Left lobe of liver (tissue), 2 donors: Measurements from ENCODE around the gene SOX8. TPM values are rescaled to one million over a fixed set of nuclear protein-coding genes. Genes with fewer than 3 reads are reported as not detected.
"Not testable (repeated sequence)": the region's sequence is repeated elsewhere in the genome, so short reads cannot be mapped to it uniquely, and the experiment has no call there.

Experiments
- ATAC-seq: fragments of 200-7000 bp; cut with Tn5 transposase; one replicate; pipeline ENCODE4 v1.9.1; 2020; ENCODE audit warnings: mild to moderate bottlenecking, moderate library complexity
- DNase-seq: peaks from one replicate; pipeline ENCODE4 v3.0.0-alpha.2; 2020; ENCODE audit warnings: low spot score
- total RNA-seq: library from RNA; stranded (reverse); gene quantifications from one replicate; pipeline ENCODE4 v1.2.1, GENCODE V29; 2021
- donor health status: DM: no; HTN: no; CAD: no; lungs with moderate emphysema.
- donor health status: DM: no; HTN: yes; CAD: no.

Gene SOX8
- not detected for total RNA-seq

DNA sequence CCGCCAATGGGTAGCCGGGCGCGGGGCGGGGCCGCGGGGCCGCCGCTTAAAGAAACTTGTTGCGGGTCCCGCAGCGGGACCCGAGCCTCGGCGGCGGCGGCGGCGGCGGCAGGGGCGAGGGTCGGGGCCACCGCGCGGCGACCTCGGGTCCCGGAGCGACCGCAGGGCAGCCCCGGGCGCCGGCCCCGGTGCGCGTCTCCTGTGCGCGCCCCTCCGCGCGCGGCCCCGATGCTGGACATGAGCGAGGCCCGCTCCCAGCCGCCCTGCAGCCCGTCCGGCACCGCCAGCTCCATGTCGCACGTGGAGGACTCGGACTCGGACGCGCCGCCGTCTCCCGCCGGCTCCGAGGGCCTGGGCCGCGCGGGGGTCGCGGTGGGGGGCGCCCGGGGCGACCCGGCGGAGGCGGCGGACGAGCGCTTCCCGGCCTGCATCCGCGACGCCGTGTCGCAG, at the start of gene SOX8:
Gene SOX8 (plus strand): TSS at position 76 of the 450 bp plus-strand sequence. CDS start 153 bp downstream, at position 229.
- DNase-seq = no peak
- ATAC-seq = no peak

DNA sequence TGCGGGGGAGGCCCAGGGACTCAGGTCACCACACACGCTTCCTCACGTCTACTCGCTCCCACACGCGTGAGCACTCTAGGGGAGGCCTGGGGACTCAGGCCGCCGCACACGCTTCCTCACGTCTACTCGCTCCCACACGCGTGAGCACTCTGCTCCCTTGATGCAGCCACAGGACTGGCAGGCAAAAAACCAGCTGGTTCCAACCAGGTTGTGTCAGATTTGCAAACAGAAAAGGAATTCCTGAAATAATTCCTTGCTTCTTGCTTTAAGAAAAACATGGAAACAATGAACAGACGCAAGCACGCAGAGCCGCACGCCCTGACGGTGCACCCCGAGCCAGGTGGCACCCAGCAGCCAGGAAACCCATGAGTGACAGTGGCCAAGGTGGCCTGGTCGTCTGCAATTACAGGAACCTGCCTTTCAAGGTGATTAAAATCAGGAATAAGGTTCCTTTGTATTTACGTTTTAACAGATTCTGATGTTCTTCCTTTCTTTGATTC, 48.7 kb upstream of the SOX8 start:
- ATAC-seq (no peak), DNase-seq (no peak)

DNA sequence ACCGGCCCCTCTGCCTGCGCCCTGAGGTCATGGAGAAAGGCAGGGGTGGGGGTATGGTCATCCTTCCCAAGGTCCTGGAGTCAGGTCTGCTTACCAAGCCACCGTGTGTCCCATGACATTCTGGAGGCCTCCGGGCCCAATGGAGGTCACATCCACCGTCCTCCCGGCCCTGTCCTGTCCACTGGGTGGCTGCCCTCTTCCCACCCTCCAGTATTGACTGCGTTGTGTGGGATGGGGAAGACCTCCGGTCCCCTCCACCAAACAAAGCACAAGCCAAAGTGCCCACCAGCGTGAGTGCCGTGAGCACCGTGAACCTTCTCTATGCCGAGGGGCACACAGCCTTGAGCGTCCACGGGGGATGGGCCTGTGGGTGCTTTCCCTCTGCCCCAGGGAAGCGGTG, 48.0 kb upstream of the SOX8 start:
- ATAC-seq (no peak), DNase-seq (no peak)

DNA sequence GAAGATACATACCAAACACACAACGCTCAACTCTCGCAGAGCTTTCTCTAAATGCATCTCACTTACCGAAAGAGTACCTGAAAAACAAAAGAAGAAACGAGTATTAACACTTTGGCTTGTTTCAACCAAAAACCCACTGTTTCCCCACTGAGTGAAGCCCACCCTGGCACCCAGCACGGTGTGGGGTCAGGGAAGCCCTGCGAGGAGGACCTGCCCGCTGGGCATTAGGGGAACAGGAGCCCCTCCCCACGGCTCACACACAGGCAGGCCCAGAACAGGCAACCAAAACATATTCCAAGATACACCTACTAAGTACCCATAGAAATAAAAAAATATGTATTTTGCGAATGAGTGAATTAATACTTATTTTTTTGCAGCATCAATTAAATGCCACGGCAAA, 47.4 kb upstream of the SOX8 start:
- DNase-seq (no peak), ATAC-seq (no peak)

DNA sequence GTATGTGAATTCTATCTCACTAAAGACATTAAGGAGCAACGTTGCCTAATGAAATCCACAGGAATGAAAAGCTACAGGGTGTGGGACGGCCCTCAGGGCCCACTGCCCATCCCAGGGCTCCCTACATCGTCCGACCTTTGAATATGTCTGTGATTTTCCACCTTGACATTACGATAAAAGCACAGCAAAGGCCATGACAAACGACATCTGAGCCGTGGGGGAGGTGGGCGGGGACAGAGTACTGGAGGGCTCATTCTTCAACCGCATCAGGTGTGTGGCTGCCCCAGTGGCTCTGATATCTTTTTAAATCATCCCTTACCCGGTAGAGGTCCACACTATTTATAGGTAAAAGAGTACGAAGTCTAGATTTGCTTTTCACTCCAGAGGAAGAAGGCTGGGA, 45.9 kb upstream of the SOX8 start:
- DNase-seq = no peak
- ATAC-seq = no peak

DNA sequence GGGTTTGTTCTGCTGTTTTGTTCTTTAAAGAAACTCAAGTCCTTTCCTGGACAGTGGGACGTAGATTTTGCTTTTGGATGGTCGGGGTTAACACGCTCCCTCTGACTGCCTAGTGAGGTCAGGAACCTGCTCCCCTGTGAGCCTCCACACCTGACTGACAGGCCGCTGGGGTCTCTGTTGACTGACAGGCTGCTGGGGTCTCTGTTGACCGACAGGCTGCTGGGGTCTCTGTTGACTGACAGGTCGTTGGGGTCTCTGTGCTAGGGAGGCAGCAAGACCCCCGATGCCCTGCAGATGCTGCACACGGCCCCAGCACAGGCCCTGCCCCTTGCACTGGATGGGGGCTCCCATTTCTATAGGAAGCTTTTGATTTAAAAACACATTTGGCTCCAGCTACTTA, 44.3 kb upstream of the SOX8 start:
- DNase-seq (no peak), ATAC-seq (no peak)

DNA sequence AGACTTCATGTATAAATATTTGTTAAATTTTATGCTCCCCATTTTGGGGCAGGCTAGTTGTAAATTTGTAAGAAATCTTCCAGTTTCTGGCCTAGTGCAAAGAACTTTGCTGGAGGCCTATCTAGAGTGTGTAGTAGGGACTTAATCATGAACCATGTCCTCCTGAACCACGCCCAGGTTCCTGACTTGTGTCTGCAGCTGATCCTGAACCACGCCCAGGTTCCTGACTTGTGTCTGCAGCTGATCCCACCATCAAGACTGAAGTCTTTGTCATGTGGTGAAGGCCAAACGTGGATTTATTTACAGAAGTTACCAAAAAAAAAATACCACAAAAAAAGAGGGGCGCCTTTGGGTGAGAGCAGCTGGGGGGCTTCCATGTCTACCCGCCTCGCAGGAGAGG, 43.8 kb upstream of the SOX8 start:
- ATAC-seq = no peak
- no peak for DNase-seq

DNA sequence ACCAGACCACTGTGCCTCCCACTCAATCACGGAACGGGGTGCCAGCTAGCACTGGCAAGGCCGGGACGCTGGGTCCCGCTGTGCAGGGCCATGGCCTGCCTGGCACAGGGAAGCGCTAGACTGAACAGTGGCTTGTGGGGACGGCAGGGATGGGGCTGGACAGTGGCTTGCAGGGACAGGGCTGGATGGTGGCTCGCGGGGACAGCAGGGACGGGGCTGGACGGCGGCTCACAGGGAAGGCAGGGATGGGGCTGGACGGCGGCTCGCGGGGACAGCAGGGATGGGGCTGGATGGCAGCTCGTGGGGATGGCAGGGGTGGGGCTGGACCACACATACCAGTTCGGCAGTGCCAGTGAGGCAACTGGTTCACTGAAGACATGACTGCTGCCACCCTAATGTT, 43.4 kb upstream of the SOX8 start:
- ATAC-seq (no peak), DNase-seq (no peak)

DNA sequence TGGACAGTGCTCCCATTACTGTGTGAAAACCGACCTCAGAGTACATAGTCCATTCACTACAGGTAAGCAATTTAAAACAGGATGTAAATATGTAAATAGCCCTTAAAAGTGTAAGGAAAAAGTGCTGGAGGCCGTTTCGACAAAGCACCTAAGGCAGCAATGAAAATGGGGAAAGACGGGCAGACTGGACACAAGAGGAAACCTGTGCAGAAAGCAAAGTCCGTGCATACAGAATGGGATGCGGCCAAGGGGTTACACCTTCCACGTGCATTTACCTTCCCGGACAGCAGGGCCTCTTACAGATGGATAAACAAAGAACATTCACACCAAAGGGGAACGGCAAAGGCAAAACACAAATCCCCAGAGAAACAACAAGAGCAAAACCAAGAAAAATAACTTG, 42.8 kb upstream of the SOX8 start:
- DNase-seq (no peak), ATAC-seq (no peak)

DNA sequence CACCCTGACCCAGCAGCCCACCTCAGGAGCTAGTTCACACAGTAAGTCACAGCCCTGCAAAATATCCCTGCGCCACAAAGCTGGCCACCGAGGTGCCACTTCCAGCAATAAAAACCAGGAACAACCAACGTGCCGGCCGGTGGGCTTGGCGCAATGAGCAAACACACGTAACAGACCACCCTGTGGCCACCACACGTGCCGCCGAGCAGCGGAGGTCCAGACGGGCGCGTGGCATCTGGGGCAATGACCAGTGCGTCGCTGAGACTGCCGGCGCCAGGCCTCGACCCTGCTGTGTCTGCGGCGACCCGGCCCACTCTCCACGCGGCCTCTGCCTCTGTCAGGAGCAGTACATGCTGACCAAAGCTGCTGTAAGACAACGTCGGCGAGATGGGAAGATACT, 42.3 kb upstream of the SOX8 start:
- DNase-seq (no peak), ATAC-seq (no peak)

DNA sequence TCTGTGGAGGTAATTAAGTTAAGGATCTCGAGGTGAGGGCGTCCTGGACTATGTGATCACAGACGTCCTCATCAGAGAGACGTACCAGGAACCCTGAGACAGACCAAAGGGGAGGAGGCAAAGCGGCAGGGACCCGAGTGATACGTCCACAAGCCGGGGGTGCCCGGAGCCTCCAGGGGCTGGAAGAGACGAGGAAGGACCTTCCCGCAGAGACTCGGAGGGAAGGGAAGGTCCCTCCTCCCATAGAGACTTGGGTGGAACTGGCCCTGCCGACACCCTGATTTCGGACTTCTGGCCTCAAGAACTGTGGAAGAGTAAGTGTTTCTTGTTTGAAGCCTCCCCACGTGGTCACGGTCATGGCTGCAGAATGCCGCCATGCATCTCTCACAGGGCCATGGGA, 41.6 kb upstream of the SOX8 start:
- DNase-seq = no peak
- ATAC-seq = no peak

DNA sequence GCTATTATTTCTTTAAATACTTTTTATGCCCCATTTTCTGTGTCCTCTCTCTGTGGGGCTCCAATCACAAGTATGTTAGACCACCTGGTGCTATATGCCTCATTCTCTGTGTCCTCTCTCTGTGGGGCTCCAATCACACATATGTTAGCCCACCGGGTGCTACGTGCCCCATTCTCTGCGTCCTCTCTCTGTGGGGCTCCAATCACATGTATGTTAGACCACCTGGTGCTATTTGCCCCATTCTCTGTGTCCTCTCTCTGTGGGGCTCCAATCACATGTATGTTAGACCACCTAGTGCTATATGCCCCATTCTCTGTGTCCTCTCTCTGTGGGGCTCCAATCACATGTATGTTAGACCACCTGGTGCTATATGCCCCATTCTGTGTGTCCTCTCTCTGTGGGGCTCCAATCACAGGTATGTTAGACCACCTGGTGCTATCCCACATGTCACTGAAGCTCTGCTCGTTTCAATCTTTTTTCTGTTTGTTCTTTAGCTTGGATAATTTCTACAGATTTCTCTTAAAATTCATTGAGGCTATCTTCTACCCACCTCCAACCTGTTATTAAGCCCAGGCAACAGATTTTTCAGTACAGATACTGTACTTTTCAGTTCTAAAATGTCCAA, 39.0 kb upstream of the SOX8 start:
- no peak for DNase-seq
- no peak for ATAC-seq

DNA sequence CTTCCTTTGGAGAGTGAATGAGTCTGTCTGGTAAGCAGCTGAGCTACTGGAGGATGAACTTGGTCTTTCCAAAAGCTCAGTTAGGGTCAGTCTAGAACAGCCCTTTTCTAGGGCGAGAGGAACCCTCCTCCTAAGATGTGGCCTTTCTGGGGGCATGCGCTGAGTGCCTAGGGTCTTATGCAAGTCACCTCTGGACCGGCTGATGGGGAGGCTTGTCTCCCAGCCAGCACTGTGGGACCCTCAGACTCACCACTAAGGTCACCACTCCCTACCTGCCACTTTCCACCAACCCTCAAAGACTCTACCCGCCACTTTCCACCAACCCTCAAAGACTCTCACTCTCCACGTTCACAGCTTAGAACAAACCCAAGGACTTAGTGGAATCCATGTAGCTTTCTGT, 37.6 kb upstream of the SOX8 start:
- ATAC-seq = no peak
- DNase-seq = no peak

DNA sequence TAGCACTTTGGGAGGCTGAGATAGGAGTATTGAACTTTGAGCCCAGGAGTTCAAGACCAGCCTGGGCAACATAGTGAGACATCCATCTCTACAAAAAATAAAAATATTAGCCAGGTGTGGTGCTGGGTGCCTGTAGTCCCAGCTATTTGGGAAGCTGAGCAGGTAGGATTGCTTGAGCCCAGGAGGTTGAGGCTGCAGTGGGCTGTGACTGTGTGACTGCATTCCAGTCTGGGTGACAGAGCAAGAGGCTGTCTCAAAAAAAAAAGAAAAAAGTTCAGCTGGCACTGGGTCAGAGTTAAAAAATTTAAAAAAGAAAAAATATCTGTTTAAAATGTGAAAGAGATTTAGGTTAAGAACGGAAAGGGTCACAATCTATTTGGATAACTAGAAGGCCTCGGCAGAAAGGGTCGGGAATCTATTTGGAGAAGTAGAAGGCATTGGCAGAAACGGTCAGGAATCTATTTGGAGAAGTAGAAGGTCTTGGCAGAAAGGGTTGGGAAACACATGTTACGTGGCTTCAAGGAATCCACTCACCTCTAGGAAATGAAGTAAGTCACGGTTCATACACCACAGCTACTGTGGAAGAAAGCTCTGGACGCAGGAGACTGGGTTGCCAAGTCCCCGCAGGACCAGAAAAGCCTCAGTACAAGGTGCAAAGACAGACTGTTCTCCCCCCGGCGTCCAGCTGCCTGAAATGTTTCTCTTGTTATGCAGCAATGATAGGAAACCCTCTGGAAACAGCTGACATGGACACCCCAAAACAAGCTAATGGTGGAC, 36.1 kb upstream of the SOX8 start:
- no peak for DNase-seq
- no peak for ATAC-seq

DNA sequence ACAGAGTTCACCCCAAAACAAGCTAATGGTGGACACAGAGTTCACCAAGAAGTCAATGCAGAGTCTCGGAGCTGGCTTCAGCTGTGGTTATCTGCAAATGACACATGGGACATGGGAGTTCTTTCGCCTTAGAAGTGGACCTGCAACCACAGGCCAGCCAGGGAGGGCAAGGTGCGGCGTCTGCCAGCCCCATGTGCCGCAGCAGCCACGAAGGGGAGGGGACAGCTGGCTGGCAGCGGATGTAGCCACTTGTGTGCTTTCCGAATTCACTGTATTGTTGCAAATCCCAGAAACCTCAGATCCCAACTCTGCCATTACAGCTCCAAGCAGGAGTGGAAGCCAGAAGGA, 35.5 kb upstream of the SOX8 start:
- DNase-seq = no peak
- ATAC-seq = no peak

DNA sequence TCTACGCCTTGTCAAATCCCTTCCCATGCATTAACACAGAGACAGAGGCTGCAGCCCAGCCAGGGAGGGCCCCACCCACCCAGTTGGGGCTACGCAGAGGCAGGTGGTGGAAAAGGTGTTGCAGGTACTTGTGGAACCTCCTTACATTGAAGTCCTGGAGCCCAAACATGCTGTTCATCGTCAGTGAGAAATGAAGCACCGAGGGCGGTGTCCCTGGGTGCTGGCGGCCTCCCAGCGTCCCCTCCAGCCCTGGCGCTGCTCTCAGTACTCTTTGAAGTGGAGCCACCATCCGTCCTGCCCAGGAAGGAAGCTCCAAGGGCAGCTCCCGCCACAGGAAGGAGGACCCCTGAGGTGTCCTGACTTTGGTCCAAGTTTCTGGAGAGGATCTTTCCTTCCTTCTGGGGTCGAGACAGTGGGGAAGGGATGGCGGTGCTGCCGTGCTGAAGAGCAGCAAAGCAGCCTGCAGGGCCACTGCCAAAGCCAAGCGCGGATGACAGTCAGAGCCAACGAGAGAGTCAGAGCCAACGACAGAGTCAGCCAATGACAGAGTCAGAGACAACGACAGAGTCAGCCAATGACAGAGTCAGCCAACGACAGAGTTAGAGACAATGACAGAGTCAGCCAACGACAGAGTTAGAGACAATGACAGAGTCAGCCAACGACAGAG, 34.2 kb upstream of the SOX8 start:
- DNase-seq = no peak
- ATAC-seq = no peak

DNA sequence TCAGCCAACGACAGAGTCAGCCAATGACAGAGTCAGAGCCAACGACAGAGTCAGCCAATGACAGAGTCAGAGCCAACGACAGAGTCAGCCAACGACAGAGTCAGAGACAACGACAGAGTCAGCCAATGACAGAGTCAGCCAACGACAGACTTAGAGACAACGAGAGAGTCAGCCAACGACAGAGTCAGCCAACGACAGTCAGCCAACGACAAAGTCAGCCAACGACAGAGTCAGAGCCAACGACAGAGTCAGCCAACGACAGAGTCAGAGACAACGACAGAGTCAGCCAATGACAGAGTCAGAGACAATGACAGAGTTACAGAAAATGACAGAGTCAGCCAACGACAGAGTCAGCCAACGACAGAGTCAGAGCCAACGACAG, 33.7 kb upstream of the SOX8 start:
- ATAC-seq, DNase-seq: not testable (repeated sequence)

DNA sequence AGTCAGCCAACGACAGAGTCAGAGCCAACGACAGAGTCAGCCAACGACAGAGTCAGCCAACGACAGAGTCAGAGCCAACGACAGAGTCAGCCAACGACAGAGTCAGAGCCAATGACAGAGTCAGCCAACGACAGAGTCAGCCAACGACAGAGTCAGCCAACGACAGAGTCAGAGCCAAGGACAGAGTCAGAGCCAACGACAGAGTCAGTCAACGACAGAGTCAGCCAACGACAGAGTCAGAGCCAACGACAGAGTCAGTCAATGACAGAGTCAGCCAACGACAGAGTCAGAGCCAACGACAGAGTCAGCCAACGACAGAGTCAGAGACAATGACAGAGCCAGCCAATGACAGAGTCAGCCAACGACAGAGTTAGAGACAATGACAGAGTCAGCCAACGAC, 32.8 kb upstream of the SOX8 start:
- ATAC-seq, DNase-seq: not testable (repeated sequence)

DNA sequence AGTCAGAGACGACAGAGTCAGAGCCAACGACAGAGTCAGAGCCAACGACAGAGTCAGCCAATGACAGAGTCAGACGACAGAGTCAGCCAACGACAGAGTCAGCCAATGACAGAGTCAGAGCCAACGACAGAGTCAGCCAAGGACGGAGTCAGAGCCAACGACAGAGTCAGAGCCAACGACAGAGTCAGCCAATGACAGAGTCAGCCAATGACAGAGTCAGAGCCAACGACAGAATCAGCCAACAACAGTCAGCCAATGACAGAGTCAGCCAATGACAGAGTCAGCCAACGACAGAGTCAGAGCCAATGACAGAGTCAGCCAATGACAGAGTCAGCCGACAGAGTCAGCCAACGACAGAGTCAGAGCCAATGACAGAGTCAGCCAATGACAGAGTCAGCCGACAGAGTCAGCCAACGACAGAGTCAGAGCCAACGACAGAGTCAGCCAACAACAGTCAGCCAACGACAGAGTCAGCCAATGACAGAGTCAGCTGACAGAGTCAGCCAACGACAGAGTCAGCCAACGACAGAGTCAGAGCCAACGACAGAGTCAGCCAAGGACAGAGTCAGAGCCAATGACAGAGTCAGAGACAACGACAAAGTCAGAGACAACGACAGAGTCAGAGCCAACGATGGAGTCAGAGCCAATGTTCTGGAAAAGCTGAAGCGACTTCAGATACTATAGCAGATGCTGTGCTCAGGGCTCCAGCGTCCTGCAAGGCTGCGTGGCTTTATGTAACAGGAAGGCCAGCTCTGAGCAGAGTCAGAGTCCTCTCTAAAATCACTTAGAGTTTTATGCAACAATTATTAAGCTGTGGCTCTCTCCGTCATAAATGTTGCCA, 30.6 kb upstream of the SOX8 start:
- DNase-seq, ATAC-seq: not testable (repeated sequence)

DNA sequence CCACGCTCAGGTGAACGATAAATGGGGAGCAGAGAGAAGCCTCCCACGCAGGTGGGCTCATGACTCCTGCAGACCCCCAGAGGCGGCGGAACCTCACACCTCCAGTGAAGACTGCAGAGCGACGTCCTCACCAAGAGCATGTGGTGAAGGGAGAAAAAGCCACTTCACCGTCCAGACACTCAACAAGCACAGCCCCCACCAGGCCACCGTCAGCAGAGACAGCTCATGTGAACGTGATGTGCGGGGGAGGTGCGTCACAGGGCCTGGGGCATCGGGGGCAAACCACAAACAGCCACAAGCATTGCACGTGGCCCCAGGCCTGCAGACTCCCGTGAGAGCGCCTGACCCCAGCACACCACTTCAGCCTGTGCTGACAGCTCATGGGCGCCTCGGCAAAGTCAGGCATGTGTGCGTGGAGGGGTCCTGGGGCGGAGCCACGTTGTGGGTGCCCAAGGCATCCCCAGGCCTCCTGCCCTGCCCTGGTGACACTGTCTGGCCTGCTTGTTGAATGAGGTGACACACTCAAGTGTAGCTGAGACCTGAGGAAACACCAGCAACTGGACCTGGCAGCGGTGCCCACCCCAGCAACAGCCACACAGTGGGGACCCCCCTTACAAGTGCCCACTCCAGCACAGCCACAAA, 29.8 kb upstream of the SOX8 start:
- ATAC-seq (no peak), DNase-seq (no peak)

DNA sequence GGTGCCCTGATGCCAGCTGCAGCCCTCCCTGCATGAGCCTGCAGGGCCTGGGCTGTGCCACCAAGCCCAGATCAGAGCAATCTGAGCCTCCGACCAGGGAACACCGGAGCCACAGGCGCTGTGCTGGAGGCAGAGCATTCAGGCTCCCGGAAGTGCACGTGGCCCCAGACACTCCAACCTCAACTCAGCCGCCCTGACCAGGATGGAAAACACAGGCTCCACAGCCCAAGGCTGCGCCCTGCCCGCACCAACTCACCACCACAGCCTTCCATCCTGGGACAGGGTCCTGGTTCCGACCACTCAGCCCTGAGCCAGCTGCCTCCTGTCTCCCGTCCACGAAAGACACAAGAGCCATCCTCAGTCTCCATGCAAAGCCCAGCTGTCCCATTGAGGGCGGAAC, 29.2 kb upstream of the SOX8 start:
- no peak for DNase-seq

More for the DNA sequence above, 29.2 kb upstream of the SOX8 start:
- no peak for ATAC-seq
